ENCODE results near the gene PTPN4.

- TF ChIP-seq CTCF (IDR thresholded peaks at IDR 0.05), result no peak
- TF ChIP-seq POLR2A (IDR thresholded peaks at IDR 0.05), result no peak
Observed at GRCh38 chr2:119741868-119742267, 17.9 kb upstream of the PTPN4 start.

Data from testis (tissue), 2 donors.